Liver (tissue), 9 donors: Measurements from ENCODE around the gene SEMA7A. TPM values are rescaled to one million over a fixed set of nuclear protein-coding genes. Genes with fewer than 3 reads are reported as not detected.

Source experiments
- DNase-seq: peaks from one replicate; pipeline ENCODE4 v3.0.0-alpha.2; 2017; ENCODE audit warnings: low spot score
- H3K27ac ChIP-seq, 2 donors: one replicate each; pipeline ENCODE4 v1.7.0; 2013; ENCODE audit warnings: inconsistent platforms in 2 of 2, low read length in 2 of 2, control low read depth in 1 of 2, low read depth in 1 of 2, mild to moderate bottlenecking in 1 of 2
- H3K27me3 ChIP-seq, 4 donors: one replicate each; pipeline versions ENCODE4 v1.6.1 to v1.7.0; 2013; ENCODE audit warnings: low read length in 3 of 4, inconsistent platforms in 1 of 4, mild to moderate bottlenecking in 1 of 4, moderate library complexity in 1 of 4; ENCODE audit not compliant: control insufficient read depth in 4 of 4, insufficient read depth in 4 of 4
- H3K36me3 ChIP-seq, 4 donors: one replicate each; pipeline versions ENCODE4 v1.6.1 to v1.7.0; 2013; ENCODE audit warnings: low read length in 3 of 4, mild to moderate bottlenecking in 3 of 4, low read depth in 1 of 4, moderate library complexity in 1 of 4; ENCODE audit not compliant: control insufficient read depth in 4 of 4, insufficient read depth in 3 of 4
- H3K4me1 ChIP-seq, 4 donors: one replicate each; pipeline versions ENCODE4 v1.6.1 to v1.7.0; 2013; ENCODE audit warnings: low read length in 3 of 4, mild to moderate bottlenecking in 3 of 4, moderate library complexity in 1 of 4; ENCODE audit not compliant: control insufficient read depth in 4 of 4, insufficient read depth in 4 of 4
- H3K4me3 ChIP-seq, 3 donors: one replicate each; pipeline versions ENCODE4 v1.6.1 to v1.7.0; 2013; ENCODE audit warnings: low read length in 3 of 3, control low read depth in 1 of 3, low read depth in 1 of 3, mild to moderate bottlenecking in 1 of 3
- H3K9ac ChIP-seq, 2 donors: one replicate each; pipeline ENCODE4 v1.7.0; 2013; ENCODE audit warnings: low read length in 2 of 2, mild to moderate bottlenecking in 2 of 2, moderate library complexity in 2 of 2, control low read depth in 1 of 2, low read depth in 1 of 2
- H3K9me3 ChIP-seq, 4 donors: one replicate each; pipeline versions ENCODE4 v1.6.1 to v1.7.0; 2013; ENCODE audit warnings: low read length in 3 of 4; ENCODE audit not compliant: control insufficient read depth in 4 of 4
- EGR1 ChIP-seq, 2 donors: IDR thresholded peaks; 2 replicates each; pipeline ENCODE4 v1.6.1; 2016 to 2018; ENCODE audit warnings: antibody characterized with exemption in 2 of 2, low read depth in 2 of 2
- FOXA1 ChIP-seq: IDR thresholded peaks from 2 replicates; pipeline ENCODE4 v1.6.1; 2016; ENCODE audit warnings: antibody characterized with exemption
- FOXA2 ChIP-seq: IDR thresholded peaks from 2 replicates; pipeline ENCODE4 v1.6.1; 2016; ENCODE audit warnings: antibody characterized with exemption
- GABPA ChIP-seq, 2 donors: IDR thresholded peaks in 1 of 2; conservative IDR thresholded peaks in 1 of 2; 2 replicates each; pipeline ENCODE4 v1.6.1; 2016; ENCODE audit warnings: antibody characterized with exemption in 2 of 2, mild to moderate bottlenecking in 1 of 2, moderate library complexity in 1 of 2
- HNF4A ChIP-seq, 2 donors: conservative IDR thresholded peaks; 2 replicates each; pipeline ENCODE4 v1.6.1; 2016; ENCODE audit warnings: antibody characterized with exemption in 2 of 2, mild to moderate bottlenecking in 2 of 2
- HNF4G ChIP-seq: IDR thresholded peaks from 2 replicates; pipeline ENCODE4 v1.6.1; 2016; ENCODE audit warnings: antibody characterized with exemption
- JUND ChIP-seq, 2 donors: IDR thresholded peaks; 2 replicates each; pipeline ENCODE4 v1.6.1; 2016; ENCODE audit warnings: antibody characterized with exemption in 2 of 2
- NR2F2 ChIP-seq: IDR thresholded peaks from 2 replicates; pipeline ENCODE4 v1.6.1; 2016; ENCODE audit warnings: antibody characterized with exemption
- RAD21 ChIP-seq, 2 donors: IDR thresholded peaks; 2 replicates each; pipeline ENCODE4 v1.6.1; 2016; ENCODE audit warnings: antibody characterized with exemption in 2 of 2, mild to moderate bottlenecking in 2 of 2
- RXRA ChIP-seq, 2 donors: IDR thresholded peaks; 2 replicates each; pipeline ENCODE4 v1.6.1; 2017 to 2018; ENCODE audit warnings: antibody characterized with exemption in 2 of 2, mild to moderate bottlenecking in 1 of 2
- SP1 ChIP-seq: IDR thresholded peaks from 2 replicates; pipeline ENCODE4 v1.6.1; 2018; ENCODE audit warnings: antibody characterized with exemption, mild to moderate bottlenecking
- TAF1 ChIP-seq: conservative IDR thresholded peaks from 2 replicates; pipeline ENCODE4 v1.6.1; 2016; ENCODE audit warnings: antibody characterized with exemption, mild to moderate bottlenecking
- YY1 ChIP-seq: IDR thresholded peaks from 2 replicates; pipeline ENCODE4 v1.6.1; 2016; ENCODE audit warnings: antibody characterized with exemption, mild to moderate bottlenecking
- WGBS: extraction: QIAGEN DNeasy Blood & Tissue Kit; methylation state at CpG from one replicate; pipeline ENCODE4 v1.1.7; 2013; 5-methylcytosine and 5-hydroxymethylcytosine counted together
- polyA plus RNA-seq, 2 donors: library from polyadenylated mRNA; stranded (reverse) in 1 of 2; unstranded in 1 of 2; fragments of 200-250 nt in 1 of 2; fragments of >200 nt in 1 of 2; fragmentation: Nextera tagmentation in 1 of 2; extraction: Ambion mirVana in 1 of 2; gene quantifications; one replicate each; pipeline versions ENCODE4 v1.2.1 to v1.2.3, GENCODE V29; 2013 to 2015
- total RNA-seq, 2 donors: library from RNA; depleted of rRNA; stranded (reverse); fragments of >200 nt; gene quantifications; one replicate each; pipeline ENCODE4 v1.2.3, GENCODE V29; 2014
- TF ChIP-seq, protein P1 (sequence below): IDR thresholded peaks from 2 replicates; pipeline ENCODE4 v1.6.1; 2016; ENCODE audit warnings: antibody characterized with exemption
- TF ChIP-seq, protein P2 (sequence below): IDR thresholded peaks from 2 replicates; pipeline ENCODE4 v1.6.1; 2016; ENCODE audit warnings: antibody characterized with exemption
- TF ChIP-seq, protein P3 (sequence below): fragments of 150-350 bp; IDR thresholded peaks from 2 replicates; pipeline ENCODE4 v1.5.1; 2017; ENCODE audit warnings: improper control_type of control experiment, low read depth, low read length; ENCODE audit not compliant: missing input control
- TF ChIP-seq, protein P4 (sequence below): IDR thresholded peaks from 2 replicates; pipeline ENCODE4 v1.6.1; 2016; ENCODE audit warnings: antibody characterized with exemption
- TF ChIP-seq, protein P5 (sequence below): IDR thresholded peaks from 2 replicates; pipeline ENCODE4 v1.6.1; 2016; ENCODE audit warnings: antibody characterized with exemption, mild to moderate bottlenecking
- donor health status: healthy.
- donor health status: healthy.
- donor health status: healthy.
- donor health status: healthy.
- donor health status: healthy.

Gene SEMA7A
- total and polyA plus RNA-seq, 4 donors, result 0.14 to 18.1 (median 1.4) TPM

DNA sequence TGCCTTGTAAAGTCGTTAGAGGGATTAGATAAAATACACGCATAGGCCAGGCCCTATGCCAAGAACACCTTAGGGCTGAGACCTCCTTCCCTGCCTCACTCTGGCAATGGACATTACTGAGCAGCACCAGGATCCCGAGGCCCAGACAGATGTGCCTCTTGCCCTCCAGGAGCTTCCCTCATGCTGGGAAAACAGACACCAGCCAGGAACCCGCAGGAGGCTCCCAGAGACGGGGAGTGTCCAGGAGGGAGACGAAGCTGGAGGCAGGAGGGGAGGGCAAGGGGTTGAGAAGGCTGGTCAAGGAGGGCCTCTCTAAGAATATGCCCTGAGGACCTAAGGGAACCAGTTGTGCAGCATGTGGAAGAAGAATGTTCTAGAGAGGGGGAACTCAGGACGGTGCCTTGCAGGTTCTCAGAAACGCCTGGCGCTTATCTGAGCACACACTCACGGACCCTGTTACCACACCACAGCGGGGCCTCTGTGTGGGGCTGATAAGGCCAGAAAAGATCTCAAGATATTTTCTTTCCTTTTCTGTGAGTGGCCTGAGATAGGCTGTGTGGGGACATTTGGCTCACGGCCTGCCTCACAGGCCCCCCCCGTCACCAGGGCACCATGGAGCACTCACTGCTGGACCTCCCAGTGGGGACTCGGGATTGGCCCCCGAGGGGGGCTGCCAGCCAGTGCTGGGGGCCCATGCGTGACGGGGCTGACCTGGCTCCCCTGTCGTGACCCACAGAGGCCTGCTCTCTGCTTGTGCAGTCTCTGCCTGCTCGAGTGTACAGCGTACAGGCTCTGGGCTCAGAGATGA is 44.3 kb downstream of the SEMA7A start:
- Histone ChIP-seq H3K4me3 (no peak overlapping the region), H3K9ac (no peak overlapping the region), H3K36me3 (no peaks in the 10 kb centered on the region), H3K27me3 (no peaks in the 10 kb centered on the region), H3K4me1 (no peaks in the 10 kb centered on the region), H3K27ac (no peak overlapping the region), H3K9me3 (no peaks in the 10 kb centered on the region)
- 78% methylated on average over 20 of the region's 20 CpGs for WGBS
- TF ChIP-seq JUND (IDR thresholded peaks at IDR 0.05) (no peak), GABPA (IDR thresholded peaks at IDR 0.05 in 1 of 2, conservative IDR thresholded peaks at IDR 0.05 in 1 of 2) (no peak), SP1 (no peak), FOXA2 (no peak), YY1 (no peak), EGR1 (IDR thresholded peaks at IDR 0.05; ENCODE audit: low read depth in 2 of 2) (no peak), RXRA (IDR thresholded peaks at IDR 0.05) (no peak), TAF1 (no peak), NR2F2 (no peak), FOXA1 (no peak), HNF4A (conservative IDR thresholded peaks at IDR 0.05) (no peak), RAD21 (IDR thresholded peaks at IDR 0.05) (no peak), HNF4G (no peak)
- TF ChIP-seq, protein P1, sequence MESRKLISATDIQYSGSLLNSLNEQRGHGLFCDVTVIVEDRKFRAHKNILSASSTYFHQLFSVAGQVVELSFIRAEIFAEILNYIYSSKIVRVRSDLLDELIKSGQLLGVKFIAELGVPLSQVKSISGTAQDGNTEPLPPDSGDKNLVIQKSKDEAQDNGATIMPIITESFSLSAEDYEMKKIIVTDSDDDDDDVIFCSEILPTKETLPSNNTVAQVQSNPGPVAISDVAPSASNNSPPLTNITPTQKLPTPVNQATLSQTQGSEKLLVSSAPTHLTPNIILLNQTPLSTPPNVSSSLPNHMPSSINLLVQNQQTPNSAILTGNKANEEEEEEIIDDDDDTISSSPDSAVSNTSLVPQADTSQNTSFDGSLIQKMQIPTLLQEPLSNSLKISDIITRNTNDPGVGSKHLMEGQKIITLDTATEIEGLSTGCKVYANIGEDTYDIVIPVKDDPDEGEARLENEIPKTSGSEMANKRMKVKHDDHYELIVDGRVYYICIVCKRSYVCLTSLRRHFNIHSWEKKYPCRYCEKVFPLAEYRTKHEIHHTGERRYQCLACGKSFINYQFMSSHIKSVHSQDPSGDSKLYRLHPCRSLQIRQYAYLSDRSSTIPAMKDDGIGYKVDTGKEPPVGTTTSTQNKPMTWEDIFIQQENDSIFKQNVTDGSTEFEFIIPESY, result no peak
- TF ChIP-seq, protein P2, sequence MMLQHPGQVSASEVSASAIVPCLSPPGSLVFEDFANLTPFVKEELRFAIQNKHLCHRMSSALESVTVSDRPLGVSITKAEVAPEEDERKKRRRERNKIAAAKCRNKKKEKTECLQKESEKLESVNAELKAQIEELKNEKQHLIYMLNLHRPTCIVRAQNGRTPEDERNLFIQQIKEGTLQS, result no peak
- TF ChIP-seq, protein P3, sequence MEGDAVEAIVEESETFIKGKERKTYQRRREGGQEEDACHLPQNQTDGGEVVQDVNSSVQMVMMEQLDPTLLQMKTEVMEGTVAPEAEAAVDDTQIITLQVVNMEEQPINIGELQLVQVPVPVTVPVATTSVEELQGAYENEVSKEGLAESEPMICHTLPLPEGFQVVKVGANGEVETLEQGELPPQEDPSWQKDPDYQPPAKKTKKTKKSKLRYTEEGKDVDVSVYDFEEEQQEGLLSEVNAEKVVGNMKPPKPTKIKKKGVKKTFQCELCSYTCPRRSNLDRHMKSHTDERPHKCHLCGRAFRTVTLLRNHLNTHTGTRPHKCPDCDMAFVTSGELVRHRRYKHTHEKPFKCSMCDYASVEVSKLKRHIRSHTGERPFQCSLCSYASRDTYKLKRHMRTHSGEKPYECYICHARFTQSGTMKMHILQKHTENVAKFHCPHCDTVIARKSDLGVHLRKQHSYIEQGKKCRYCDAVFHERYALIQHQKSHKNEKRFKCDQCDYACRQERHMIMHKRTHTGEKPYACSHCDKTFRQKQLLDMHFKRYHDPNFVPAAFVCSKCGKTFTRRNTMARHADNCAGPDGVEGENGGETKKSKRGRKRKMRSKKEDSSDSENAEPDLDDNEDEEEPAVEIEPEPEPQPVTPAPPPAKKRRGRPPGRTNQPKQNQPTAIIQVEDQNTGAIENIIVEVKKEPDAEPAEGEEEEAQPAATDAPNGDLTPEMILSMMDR, result no peak
- TF ChIP-seq, protein P4, sequence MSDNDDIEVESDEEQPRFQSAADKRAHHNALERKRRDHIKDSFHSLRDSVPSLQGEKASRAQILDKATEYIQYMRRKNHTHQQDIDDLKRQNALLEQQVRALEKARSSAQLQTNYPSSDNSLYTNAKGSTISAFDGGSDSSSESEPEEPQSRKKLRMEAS, result no peak
- TF ChIP-seq, protein P5, sequence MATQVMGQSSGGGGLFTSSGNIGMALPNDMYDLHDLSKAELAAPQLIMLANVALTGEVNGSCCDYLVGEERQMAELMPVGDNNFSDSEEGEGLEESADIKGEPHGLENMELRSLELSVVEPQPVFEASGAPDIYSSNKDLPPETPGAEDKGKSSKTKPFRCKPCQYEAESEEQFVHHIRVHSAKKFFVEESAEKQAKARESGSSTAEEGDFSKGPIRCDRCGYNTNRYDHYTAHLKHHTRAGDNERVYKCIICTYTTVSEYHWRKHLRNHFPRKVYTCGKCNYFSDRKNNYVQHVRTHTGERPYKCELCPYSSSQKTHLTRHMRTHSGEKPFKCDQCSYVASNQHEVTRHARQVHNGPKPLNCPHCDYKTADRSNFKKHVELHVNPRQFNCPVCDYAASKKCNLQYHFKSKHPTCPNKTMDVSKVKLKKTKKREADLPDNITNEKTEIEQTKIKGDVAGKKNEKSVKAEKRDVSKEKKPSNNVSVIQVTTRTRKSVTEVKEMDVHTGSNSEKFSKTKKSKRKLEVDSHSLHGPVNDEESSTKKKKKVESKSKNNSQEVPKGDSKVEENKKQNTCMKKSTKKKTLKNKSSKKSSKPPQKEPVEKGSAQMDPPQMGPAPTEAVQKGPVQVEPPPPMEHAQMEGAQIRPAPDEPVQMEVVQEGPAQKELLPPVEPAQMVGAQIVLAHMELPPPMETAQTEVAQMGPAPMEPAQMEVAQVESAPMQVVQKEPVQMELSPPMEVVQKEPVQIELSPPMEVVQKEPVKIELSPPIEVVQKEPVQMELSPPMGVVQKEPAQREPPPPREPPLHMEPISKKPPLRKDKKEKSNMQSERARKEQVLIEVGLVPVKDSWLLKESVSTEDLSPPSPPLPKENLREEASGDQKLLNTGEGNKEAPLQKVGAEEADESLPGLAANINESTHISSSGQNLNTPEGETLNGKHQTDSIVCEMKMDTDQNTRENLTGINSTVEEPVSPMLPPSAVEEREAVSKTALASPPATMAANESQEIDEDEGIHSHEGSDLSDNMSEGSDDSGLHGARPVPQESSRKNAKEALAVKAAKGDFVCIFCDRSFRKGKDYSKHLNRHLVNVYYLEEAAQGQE, result no peak
- peak; percentile 79 for DNase-seq
